ENCODE data around the gene CADM4.

Gene CADM4

DNA sequence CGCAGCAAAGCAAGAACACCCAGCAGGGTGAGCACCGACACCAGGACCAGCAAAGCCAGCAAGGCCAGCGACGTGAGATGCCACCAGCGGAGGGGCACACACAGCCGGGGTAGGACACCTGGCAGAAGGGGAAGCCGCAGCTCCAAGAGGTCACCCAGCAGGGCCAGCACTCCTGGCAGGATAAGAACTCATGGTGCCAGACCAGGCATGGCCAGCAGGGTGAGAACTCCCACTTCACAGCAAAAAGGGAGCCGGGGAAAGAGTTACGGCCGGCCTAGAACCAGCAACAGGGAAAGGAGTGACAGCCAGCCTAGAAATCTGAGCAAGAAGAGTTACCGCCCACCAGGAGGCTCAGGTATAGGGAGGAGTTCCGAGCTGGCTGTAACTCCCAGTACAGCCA is 27.3 kb downstream of the CADM4 start:
- TF ChIP-seq, protein P1, sequence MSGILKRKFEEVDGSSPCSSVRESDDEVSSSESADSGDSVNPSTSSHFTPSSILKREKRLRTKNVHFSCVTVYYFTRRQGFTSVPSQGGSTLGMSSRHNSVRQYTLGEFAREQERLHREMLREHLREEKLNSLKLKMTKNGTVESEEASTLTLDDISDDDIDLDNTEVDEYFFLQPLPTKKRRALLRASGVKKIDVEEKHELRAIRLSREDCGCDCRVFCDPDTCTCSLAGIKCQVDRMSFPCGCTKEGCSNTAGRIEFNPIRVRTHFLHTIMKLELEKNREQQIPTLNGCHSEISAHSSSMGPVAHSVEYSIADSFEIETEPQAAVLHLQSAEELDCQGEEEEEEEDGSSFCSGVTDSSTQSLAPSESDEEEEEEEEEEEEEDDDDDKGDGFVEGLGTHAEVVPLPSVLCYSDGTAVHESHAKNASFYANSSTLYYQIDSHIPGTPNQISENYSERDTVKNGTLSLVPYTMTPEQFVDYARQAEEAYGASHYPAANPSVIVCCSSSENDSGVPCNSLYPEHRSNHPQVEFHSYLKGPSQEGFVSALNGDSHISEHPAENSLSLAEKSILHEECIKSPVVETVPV (CRISPR knock-in tag; IDR thresholded peaks at IDR 0.05), result no peak
- TF ChIP-seq, protein P2, sequence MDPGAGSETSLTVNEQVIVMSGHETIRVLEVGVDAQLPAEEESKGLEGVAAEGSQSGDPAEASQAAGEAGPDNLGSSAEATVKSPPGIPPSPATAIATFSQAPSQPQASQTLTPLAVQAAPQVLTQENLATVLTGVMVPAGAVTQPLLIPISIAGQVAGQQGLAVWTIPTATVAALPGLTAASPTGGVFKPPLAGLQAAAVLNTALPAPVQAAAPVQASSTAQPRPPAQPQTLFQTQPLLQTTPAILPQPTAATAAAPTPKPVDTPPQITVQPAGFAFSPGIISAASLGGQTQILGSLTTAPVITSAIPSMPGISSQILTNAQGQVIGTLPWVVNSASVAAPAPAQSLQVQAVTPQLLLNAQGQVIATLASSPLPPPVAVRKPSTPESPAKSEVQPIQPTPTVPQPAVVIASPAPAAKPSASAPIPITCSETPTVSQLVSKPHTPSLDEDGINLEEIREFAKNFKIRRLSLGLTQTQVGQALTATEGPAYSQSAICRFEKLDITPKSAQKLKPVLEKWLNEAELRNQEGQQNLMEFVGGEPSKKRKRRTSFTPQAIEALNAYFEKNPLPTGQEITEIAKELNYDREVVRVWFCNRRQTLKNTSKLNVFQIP (CRISPR knock-in tag; IDR thresholded peaks at IDR 0.05; ENCODE audit: borderline replicate concordance, low read depth), result no peak
- TF ChIP-seq, protein P3, sequence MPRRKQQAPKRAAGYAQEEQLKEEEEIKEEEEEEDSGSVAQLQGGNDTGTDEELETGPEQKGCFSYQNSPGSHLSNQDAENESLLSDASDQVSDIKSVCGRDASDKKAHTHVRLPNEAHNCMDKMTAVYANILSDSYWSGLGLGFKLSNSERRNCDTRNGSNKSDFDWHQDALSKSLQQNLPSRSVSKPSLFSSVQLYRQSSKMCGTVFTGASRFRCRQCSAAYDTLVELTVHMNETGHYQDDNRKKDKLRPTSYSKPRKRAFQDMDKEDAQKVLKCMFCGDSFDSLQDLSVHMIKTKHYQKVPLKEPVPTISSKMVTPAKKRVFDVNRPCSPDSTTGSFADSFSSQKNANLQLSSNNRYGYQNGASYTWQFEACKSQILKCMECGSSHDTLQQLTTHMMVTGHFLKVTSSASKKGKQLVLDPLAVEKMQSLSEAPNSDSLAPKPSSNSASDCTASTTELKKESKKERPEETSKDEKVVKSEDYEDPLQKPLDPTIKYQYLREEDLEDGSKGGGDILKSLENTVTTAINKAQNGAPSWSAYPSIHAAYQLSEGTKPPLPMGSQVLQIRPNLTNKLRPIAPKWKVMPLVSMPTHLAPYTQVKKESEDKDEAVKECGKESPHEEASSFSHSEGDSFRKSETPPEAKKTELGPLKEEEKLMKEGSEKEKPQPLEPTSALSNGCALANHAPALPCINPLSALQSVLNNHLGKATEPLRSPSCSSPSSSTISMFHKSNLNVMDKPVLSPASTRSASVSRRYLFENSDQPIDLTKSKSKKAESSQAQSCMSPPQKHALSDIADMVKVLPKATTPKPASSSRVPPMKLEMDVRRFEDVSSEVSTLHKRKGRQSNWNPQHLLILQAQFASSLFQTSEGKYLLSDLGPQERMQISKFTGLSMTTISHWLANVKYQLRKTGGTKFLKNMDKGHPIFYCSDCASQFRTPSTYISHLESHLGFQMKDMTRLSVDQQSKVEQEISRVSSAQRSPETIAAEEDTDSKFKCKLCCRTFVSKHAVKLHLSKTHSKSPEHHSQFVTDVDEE (CRISPR knock-in tag; IDR thresholded peaks at IDR 0.05), result no peak
- TF ChIP-seq OSR1 (CRISPR knock-in tag; IDR thresholded peaks at IDR 0.05) (no peak), RARB (CRISPR knock-in tag; IDR thresholded peaks at IDR 0.05) (no peak), ZFP30 (CRISPR knock-in tag; IDR thresholded peaks at IDR 0.05) (no peak), TCF4 (CRISPR knock-in tag; IDR thresholded peaks at IDR 0.05; ENCODE audit: borderline replicate concordance) (no peak)
- TF ChIP-seq, protein P4, sequence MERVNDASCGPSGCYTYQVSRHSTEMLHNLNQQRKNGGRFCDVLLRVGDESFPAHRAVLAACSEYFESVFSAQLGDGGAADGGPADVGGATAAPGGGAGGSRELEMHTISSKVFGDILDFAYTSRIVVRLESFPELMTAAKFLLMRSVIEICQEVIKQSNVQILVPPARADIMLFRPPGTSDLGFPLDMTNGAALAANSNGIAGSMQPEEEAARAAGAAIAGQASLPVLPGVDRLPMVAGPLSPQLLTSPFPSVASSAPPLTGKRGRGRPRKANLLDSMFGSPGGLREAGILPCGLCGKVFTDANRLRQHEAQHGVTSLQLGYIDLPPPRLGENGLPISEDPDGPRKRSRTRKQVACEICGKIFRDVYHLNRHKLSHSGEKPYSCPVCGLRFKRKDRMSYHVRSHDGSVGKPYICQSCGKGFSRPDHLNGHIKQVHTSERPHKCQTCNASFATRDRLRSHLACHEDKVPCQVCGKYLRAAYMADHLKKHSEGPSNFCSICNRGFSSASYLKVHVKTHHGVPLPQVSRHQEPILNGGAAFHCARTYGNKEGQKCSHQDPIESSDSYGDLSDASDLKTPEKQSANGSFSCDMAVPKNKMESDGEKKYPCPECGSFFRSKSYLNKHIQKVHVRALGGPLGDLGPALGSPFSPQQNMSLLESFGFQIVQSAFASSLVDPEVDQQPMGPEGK (CRISPR knock-in tag; IDR thresholded peaks at IDR 0.05; ENCODE audit: borderline replicate concordance), result no peak
- TF ChIP-seq, protein P5, sequence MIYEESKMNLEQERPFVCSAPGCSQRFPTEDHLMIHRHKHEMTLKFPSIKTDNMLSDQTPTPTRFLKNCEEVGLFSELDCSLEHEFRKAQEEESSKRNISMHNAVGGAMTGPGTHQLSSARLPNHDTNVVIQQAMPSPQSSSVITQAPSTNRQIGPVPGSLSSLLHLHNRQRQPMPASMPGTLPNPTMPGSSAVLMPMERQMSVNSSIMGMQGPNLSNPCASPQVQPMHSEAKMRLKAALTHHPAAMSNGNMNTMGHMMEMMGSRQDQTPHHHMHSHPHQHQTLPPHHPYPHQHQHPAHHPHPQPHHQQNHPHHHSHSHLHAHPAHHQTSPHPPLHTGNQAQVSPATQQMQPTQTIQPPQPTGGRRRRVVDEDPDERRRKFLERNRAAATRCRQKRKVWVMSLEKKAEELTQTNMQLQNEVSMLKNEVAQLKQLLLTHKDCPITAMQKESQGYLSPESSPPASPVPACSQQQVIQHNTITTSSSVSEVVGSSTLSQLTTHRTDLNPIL (CRISPR knock-in tag; IDR thresholded peaks at IDR 0.05; ENCODE audit: low read depth), result no peak
- ATAC-seq, result no peak

DNA sequence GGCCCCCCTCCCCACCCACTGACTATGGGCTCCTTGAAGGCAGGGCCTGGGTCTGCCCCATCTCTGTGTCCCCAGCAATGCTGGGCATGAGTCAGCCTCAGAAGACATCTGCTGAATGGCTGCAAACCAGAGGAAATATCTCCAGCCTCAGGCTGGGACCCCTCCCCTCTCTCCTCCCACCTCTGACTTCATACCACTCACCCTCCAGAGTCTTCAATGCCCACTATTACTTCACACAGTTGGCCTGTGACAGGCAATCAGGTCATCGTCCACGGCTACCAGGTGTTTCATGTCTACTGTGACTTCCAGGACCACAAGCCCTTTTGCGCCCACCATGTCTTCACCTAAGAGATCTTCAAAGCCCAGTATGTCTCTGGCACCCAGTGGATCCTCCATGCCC is 27.9 kb downstream of the CADM4 start, which contains the start of gene SRRM5:
Gene SRRM5, plus strand, starts transcription at position 301 of the 400 bp plus-strand sequence. Its CDS starts 34 bp downstream, at position 335.
- TF ChIP-seq ESRRG (CRISPR knock-in tag; IDR thresholded peaks at IDR 0.05) (no peak), SNAI2 (CRISPR knock-in tag; IDR thresholded peaks at IDR 0.05) (no peak), CSDC2 (CRISPR knock-in tag; IDR thresholded peaks at IDR 0.05) (no peak), GLIS3 (CRISPR knock-in tag; IDR thresholded peaks at IDR 0.05) (no peak), BACH2 (CRISPR knock-in tag; IDR thresholded peaks at IDR 0.05; ENCODE audit: borderline replicate concordance) (no peak), ZFP3 (CRISPR knock-in tag; IDR thresholded peaks at IDR 0.05) (no peak), ZNF70 (CRISPR knock-in tag; IDR thresholded peaks at IDR 0.05) (no peak)
- TF ChIP-seq, protein P5 (CRISPR knock-in tag; IDR thresholded peaks at IDR 0.05; ENCODE audit: low read depth), result no peak
- ATAC-seq, result no peak

DNA sequence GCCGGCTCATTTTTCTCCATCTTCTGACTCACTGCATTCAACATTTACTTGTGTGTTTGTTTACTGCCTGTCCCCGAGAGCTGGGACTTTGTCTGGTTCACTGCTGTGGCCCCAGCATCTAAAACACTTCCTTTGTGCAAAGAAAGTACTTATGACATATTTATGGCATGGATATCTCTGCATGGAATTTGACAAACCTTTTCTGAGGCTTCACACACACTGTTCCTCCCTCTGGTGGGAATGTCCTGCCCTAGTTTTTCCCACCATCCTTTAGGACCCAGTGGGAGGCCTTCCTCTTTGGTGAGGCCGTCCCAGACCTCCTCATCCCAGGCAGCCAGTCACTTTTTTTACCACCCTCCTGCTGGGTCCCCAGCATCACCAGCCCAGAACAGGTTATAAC is 29.2 kb downstream of the CADM4 start:
- no peak for ATAC-seq

More for the DNA sequence above, 29.2 kb downstream of the CADM4 start:
- no peak for TF ChIP-seq BACH2 (CRISPR knock-in tag; IDR thresholded peaks at IDR 0.05; ENCODE audit: borderline replicate concordance)
- TF ChIP-seq, protein P4 (CRISPR knock-in tag; IDR thresholded peaks at IDR 0.05; ENCODE audit: borderline replicate concordance), result no peak
- no peak for TF ChIP-seq ISL1 (CRISPR knock-in tag; IDR thresholded peaks at IDR 0.05)
- TF ChIP-seq TCF4 (CRISPR knock-in tag; IDR thresholded peaks at IDR 0.05; ENCODE audit: borderline replicate concordance), result no peak
